ENCODE measurements around the gene TSSK6. TPM values are rescaled to one million over a fixed set of nuclear protein-coding genes. Genes with fewer than 3 reads are reported as not detected.

TSSK6 gene
- total RNA-seq, 1 donor from 2014 or later = 6.4 TPM

GRCh38 chr19:19534556-19535265 lies 19.4 kb upstream of the TSSK6 start:
- H3K27me3 ChIP-seq (ENCODE audit: control insufficient read depth, insufficient read depth, low read length) = peaks cover 31% of the 10 kb centered on the region
- no peak for TF ChIP-seq CTCF (IDR thresholded peaks at IDR 0.05; ENCODE audit: insufficient read depth, low read length, poor library complexity, severe bottlenecking)
- DNase-seq (ENCODE audit: low read depth) = no peak
- H3K36me3 ChIP-seq (ENCODE audit: control insufficient read depth, insufficient read depth, low read length) = no peaks in the 10 kb centered on the region
- H3K4me3 ChIP-seq (ENCODE audit: low read depth, low read length) = no peak overlapping the region

GRCh38 chr19:19533841-19534240 lies 18.5 kb upstream of the TSSK6 start:
- H3K36me3 ChIP-seq (ENCODE audit: control insufficient read depth, insufficient read depth, low read length) = no peaks in the 10 kb centered on the region
- no peak overlapping the region for H3K4me3 ChIP-seq (ENCODE audit: low read depth, low read length)
- no peak for TF ChIP-seq CTCF (IDR thresholded peaks at IDR 0.05; ENCODE audit: insufficient read depth, low read length, poor library complexity, severe bottlenecking)
- DNase-seq (ENCODE audit: low read depth) = no peak
- peaks cover 25% of the 10 kb centered on the region for H3K27me3 ChIP-seq (ENCODE audit: control insufficient read depth, insufficient read depth, low read length)

- H3K36me3 ChIP-seq (ENCODE audit: control insufficient read depth, insufficient read depth, low read length) = no peaks in the 10 kb centered on the region
- H3K27me3 ChIP-seq (ENCODE audit: control insufficient read depth, insufficient read depth, low read length) = peaks cover 17% of the 10 kb centered on the region
- no peak overlapping the region for H3K4me3 ChIP-seq (ENCODE audit: low read depth, low read length)
- DNase-seq (ENCODE audit: low read depth) = no peak
- TF ChIP-seq CTCF (IDR thresholded peaks at IDR 0.05; ENCODE audit: insufficient read depth, low read length, poor library complexity, severe bottlenecking) = no peak
These were observed 17.7 kb upstream of the TSSK6 start for GRCh38 chr19:19532806-19533701.

DNA sequence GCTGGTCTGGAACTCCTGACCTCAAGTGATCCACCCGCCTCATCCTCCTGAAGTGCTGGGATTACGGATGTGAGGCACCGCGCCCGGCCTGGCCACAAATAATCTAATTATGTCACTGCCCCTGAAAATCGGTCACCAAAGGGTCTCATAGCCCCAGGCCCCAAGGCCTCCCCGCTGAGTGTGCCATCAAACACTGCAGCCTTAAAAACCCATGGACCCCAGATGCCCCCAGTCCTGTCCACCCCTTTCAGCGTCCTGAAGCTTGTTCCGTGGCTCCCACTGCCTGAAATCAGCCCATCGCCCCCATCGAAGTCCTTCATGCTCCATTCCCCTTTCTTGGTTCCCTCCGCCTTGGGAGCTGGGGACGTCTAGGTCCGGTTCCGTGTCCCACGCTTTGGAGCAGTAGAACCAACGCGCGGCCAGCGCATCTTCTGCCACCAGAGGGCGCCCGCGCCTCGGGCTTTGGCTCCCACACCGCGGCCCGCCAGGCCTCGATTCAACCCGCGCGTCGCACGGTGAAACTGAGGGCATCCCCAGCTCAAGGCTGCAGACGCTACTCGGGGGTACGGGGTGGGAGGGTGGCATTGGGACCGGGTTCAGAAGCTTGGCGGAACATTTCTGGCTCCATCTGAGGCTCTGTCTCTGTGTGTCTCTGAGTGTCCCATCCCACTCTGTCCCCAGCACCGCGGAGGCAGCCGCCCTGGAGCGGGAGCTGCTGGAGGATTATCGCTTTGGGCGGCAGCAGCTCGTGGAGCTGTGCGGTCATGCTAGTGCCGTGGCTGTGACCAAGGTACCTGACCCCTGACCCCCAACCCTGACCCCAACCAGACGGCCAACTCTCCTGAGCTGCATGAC lies 16.8 kb upstream of the TSSK6 start:
- Histone ChIP-seq H3K36me3 (ENCODE audit: control insufficient read depth, insufficient read depth, low read length) (no peaks in the 10 kb centered on the region), H3K27me3 (ENCODE audit: control insufficient read depth, insufficient read depth, low read length) (peaks cover 8% of the 10 kb centered on the region), H3K4me3 (ENCODE audit: low read depth, low read length) (no peak overlapping the region)
- no peak for DNase-seq (ENCODE audit: low read depth)
- peak; percentile 97 for TF ChIP-seq CTCF (IDR thresholded peaks at IDR 0.05; ENCODE audit: insufficient read depth, low read length, poor library complexity, severe bottlenecking)

DNA sequence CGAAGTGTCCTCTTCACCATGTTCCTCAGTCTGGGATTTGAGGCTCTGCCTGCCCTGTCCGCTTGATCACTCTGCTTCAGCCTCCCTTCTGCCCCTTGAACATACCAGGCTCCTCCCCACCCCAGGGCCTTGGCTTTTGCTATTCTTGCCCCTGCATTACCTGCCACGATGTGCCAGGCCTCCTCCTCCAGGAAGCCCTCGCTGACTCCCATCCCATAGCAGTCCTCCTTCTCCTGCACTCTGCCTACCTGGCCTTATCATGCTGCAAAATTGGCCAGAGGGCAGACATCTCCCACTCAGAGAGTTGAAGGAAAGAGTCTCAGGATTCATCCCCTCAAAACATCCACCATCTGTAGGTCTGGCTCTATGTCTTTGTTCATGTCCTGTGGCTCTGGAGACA lies 15.5 kb upstream of the TSSK6 start:
- Histone ChIP-seq H3K4me3 (ENCODE audit: low read depth, low read length) (no peak overlapping the region), H3K36me3 (ENCODE audit: control insufficient read depth, insufficient read depth, low read length) (no peaks in the 10 kb centered on the region), H3K27me3 (ENCODE audit: control insufficient read depth, insufficient read depth, low read length) (peaks cover 5% of the 10 kb centered on the region)
- no peak for TF ChIP-seq CTCF (IDR thresholded peaks at IDR 0.05; ENCODE audit: insufficient read depth, low read length, poor library complexity, severe bottlenecking)
- DNase-seq (ENCODE audit: low read depth) = no peak

Data from kidney epithelial cell (primary cell).